Mesenchymal stem cell (in vitro differentiated cells and primary cell): Measurements from ENCODE around the gene GALR1.

Experiments
- DNase-seq: peaks from one replicate; pipeline ENCODE4 v3.0.0-alpha.2; 2013
- H2AFZ ChIP-seq: one replicate; pipeline ENCODE4 v1.6.1; 2013; ENCODE audit warnings: low read depth, mild to moderate bottlenecking, control low read depth, inconsistent platforms, low read length, moderate library complexity
- H2AK5ac ChIP-seq: 2 replicates; pipeline ENCODE4 v1.6.1; 2013; ENCODE audit warnings: low read length, moderate library complexity, mild to moderate bottlenecking, inconsistent platforms; ENCODE audit not compliant: severe bottlenecking
- H2BK120ac ChIP-seq: one replicate; pipeline ENCODE4 v1.6.1; 2013; ENCODE audit warnings: low read depth, mild to moderate bottlenecking, inconsistent platforms, low read length, moderate library complexity
- H2BK12ac ChIP-seq, 2 experiments: one replicate each; pipeline ENCODE4 v1.6.1; 2013; ENCODE audit warnings: inconsistent platforms in 2 of 2, low read length in 2 of 2, mild to moderate bottlenecking in 2 of 2, moderate library complexity in 2 of 2, control low read depth in 1 of 2
- H2BK15ac ChIP-seq: one replicate; pipeline ENCODE4 v1.6.1; 2013; ENCODE audit warnings: mild to moderate bottlenecking, low read depth, inconsistent platforms; ENCODE audit not compliant: poor library complexity, severe bottlenecking
- H2BK5ac ChIP-seq: 2 replicates; pipeline ENCODE4 v1.6.1; 2013; ENCODE audit warnings: low read depth, mild to moderate bottlenecking, low read length, control low read depth, inconsistent platforms; ENCODE audit not compliant: poor library complexity, severe bottlenecking
- H3K14ac ChIP-seq, 2 experiments: one replicate each; pipeline ENCODE4 v1.6.1; 2013; ENCODE audit warnings: inconsistent platforms in 2 of 2, low read length in 2 of 2, control low read depth in 1 of 2, mild to moderate bottlenecking in 1 of 2, moderate library complexity in 1 of 2
- H3K18ac ChIP-seq, 2 experiments: one replicate each; pipeline ENCODE4 v1.6.1; 2013; ENCODE audit warnings: inconsistent platforms in 2 of 2, low read length in 2 of 2, control low read depth in 1 of 2, low read depth in 1 of 2, mild to moderate bottlenecking in 1 of 2
- H3K23ac ChIP-seq, 2 experiments: one replicate each; pipeline ENCODE4 v1.6.1; 2013; ENCODE audit warnings: inconsistent platforms in 2 of 2, low read length in 2 of 2, mild to moderate bottlenecking in 2 of 2, moderate library complexity in 2 of 2, control low read depth in 1 of 2
- H3K27ac ChIP-seq: 2 replicates; pipeline ENCODE4 v1.5.1; 2013; ENCODE audit warnings: mild to moderate bottlenecking, moderate library complexity, low read length, control low read depth, inconsistent platforms; ENCODE audit not compliant: poor library complexity, severe bottlenecking
- H3K27me3 ChIP-seq, 2 experiments: 2 replicates each; pipeline versions ENCODE4 v1.6.1 to v1.7.0; 2013; ENCODE audit warnings: low read length in 2 of 2, mild to moderate bottlenecking in 2 of 2, moderate library complexity in 2 of 2, control low read depth in 1 of 2, inconsistent platforms in 1 of 2; ENCODE audit not compliant: control insufficient read depth in 1 of 2, insufficient read depth in 1 of 2
- H3K36me3 ChIP-seq, 2 experiments: 2 replicates each; pipeline versions ENCODE4 v1.6.1 to v1.7.0; 2013; ENCODE audit warnings: low read length in 2 of 2, control low read depth in 1 of 2, inconsistent platforms in 1 of 2, low read depth in 1 of 2, mild to moderate bottlenecking in 1 of 2; ENCODE audit not compliant: insufficient read depth in 2 of 2, control insufficient read depth in 1 of 2
- H3K4ac ChIP-seq, 2 experiments: one replicate each; pipeline ENCODE4 v1.6.1; 2013; ENCODE audit warnings: inconsistent platforms in 2 of 2, low read length in 2 of 2, mild to moderate bottlenecking in 2 of 2, moderate library complexity in 2 of 2, control low read depth in 1 of 2, low read depth in 1 of 2
- H3K4me1 ChIP-seq: 2 replicates; pipeline ENCODE4 v1.6.1; 2013; ENCODE audit warnings: low read depth, low read length, control low read depth; ENCODE audit not compliant: control insufficient read depth, insufficient read depth
- H3K4me2 ChIP-seq: 2 replicates; pipeline ENCODE4 v1.6.1; 2013; ENCODE audit warnings: low read length, mild to moderate bottlenecking, inconsistent platforms; ENCODE audit not compliant: poor library complexity, severe bottlenecking
- H3K4me3 ChIP-seq, 2 experiments: 2 replicates each; pipeline versions ENCODE4 v1.5.1 to v1.7.0; 2013; ENCODE audit warnings: low read length in 2 of 2, mild to moderate bottlenecking in 2 of 2, control low read depth in 1 of 2, low read depth in 1 of 2; ENCODE audit not compliant: insufficient read depth in 1 of 2
- H3K79me1 ChIP-seq: replicated peaks from 2 replicates; pipeline ENCODE4 v1.6.1; 2013; ENCODE audit warnings: mild to moderate bottlenecking, control low read depth, low read length, inconsistent platforms; ENCODE audit not compliant: poor library complexity, severe bottlenecking
- H3K9ac ChIP-seq: 2 replicates; pipeline ENCODE4 v1.7.0; 2013; ENCODE audit warnings: mild to moderate bottlenecking, low read length, moderate library complexity
- H3K9me3 ChIP-seq: 2 replicates; pipeline ENCODE4 v1.7.0; 2013; ENCODE audit warnings: mild to moderate bottlenecking, low read length; ENCODE audit not compliant: control insufficient read depth
- H4K8ac ChIP-seq: one replicate; pipeline ENCODE4 v1.6.1; 2013; ENCODE audit warnings: inconsistent platforms, mild to moderate bottlenecking, low read length, moderate library complexity
- H4K91ac ChIP-seq: one replicate; pipeline ENCODE4 v1.6.1; 2013; ENCODE audit warnings: mild to moderate bottlenecking, low read length, inconsistent platforms
- WGBS: methylation state at CpG from one replicate; pipeline ENCODE4 v1.1.7; 2013; ENCODE audit warnings: mixed read lengths; 5-methylcytosine and 5-hydroxymethylcytosine counted together

The GALR1 gene

GRCh38 chr18:77255426-77256105, 5.9 kb downstream of the GALR1 start:
- Histone ChIP-seq H3K27me3 (peaks cover 44 to 57% of the 10 kb centered on the region in 2 experiments), H2BK15ac (no peak overlapping the region), H3K36me3 (no peaks in the 10 kb centered on the region), H2AFZ (no peak overlapping the region), H3K4me1 (peaks cover 6% of the 10 kb centered on the region), H3K14ac (no peak overlapping the region), H3K18ac (no peak overlapping the region), H3K27ac (no peak overlapping the region), H3K4ac (no peak overlapping the region), H4K91ac (no peak overlapping the region), H2AK5ac (no peak overlapping the region), H3K79me1 (no peaks in the 10 kb centered on the region), H3K4me2 (no peak overlapping the region), H2BK5ac (no peak overlapping the region), H3K23ac (no peak overlapping the region), H4K8ac (no peak overlapping the region), H2BK120ac (no peak overlapping the region), H2BK12ac (no peak overlapping the region), H3K9me3 (no peaks in the 10 kb centered on the region), H3K4me3 (no peak overlapping the region), H3K9ac (no peak overlapping the region)
- WGBS, result 52% methylated on average over 5 of the region's 6 CpGs
- no peak for DNase-seq

DNA sequence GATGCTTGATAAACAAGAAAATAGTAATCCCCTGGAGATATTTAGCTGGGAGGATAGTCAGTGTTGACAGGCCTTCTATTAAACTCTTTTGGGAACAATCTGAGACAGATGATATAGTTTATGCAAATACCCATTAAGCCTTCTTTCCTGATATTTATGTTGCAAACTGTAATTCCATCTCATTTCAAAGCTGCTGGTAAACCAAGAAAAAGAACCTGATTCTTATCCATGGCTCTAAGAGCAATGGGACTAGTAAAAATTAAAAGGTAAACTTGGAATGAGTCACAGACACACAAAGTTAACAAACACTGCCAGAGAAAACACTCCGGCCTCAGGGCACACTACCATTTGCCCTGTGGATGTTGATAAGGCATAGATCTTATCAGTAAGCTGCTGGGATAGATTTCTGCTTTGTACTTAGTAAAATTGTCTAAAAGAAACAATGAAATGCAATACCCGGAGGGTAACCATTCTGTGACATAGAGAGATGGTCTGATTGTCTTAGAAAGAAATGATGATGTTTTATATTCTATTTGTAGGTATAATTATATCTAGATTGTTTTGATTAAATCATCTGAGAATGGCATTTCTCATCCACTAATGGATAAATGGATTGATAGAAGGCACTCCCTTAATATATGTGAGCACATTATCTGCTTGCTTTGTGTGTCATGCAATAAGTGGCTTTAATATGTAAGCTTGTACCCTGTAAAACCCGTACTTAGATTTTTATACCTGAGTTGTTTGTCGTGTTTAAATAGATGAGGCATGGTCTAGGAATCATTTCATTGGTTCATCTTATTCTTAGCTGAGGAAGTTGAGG, 13.2 kb downstream of the GALR1 start:
- no peaks in the 10 kb centered on the region for H3K4me1 ChIP-seq
- H3K36me3 ChIP-seq, result no peaks in the 10 kb centered on the region
- no peak overlapping the region for H2BK12ac ChIP-seq
- no peaks in the 10 kb centered on the region for H3K79me1 ChIP-seq
- H2BK120ac ChIP-seq, result no peak overlapping the region
- peaks cover 9% of the 10 kb centered on the region for H3K9me3 ChIP-seq
- no peak for DNase-seq
- no peak overlapping the region for H3K18ac ChIP-seq
- no peak overlapping the region for H3K9ac ChIP-seq
- H2BK15ac ChIP-seq, result no peak overlapping the region
- H2BK5ac ChIP-seq, result no peak overlapping the region
- no peak overlapping the region for H2AFZ ChIP-seq
- no peak overlapping the region for H3K4me2 ChIP-seq
- WGBS, result 83% methylated on average over 4 of the region's 4 CpGs
- no peak overlapping the region for H4K8ac ChIP-seq
- no peak overlapping the region for H3K23ac ChIP-seq
- H3K4ac ChIP-seq, result no peak overlapping the region
- no peak overlapping the region for H3K4me3 ChIP-seq
- H3K27me3 ChIP-seq, result peaks cover 0 to 6% of the 10 kb centered on the region in 2 experiments
- no peak overlapping the region for H3K14ac ChIP-seq
- H4K91ac ChIP-seq, result no peak overlapping the region
- H2AK5ac ChIP-seq, result no peak overlapping the region
- no peak overlapping the region for H3K27ac ChIP-seq

DNA sequence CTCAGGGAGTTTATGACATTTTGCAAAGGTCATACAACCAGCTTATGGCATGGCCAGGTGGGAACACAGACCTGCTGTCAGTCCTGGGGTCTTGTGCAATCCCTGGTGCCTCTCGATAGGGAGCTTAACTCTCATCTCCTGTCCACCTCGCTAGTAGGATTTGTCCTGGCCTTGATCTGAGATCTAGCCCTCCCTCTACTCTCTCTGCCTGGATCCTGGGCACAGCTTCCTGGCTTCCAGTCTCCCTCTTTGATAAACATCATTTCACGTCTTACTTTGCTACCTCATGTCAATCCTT, 13.8 kb downstream of the GALR1 start:
- Histone ChIP-seq H2AK5ac (no peak overlapping the region), H3K4ac (no peak overlapping the region), H4K8ac (no peak overlapping the region), H3K4me3 (no peak overlapping the region), H3K18ac (no peak overlapping the region), H2AFZ (no peak overlapping the region), H3K36me3 (no peaks in the 10 kb centered on the region), H3K79me1 (no peaks in the 10 kb centered on the region), H3K9ac (no peak overlapping the region), H3K4me2 (no peak overlapping the region), H3K27me3 (peaks cover 0 to 7% of the 10 kb centered on the region in 2 experiments), H2BK120ac (no peak overlapping the region), H3K27ac (no peak overlapping the region), H3K9me3 (peaks cover 9% of the 10 kb centered on the region), H2BK15ac (no peak overlapping the region), H2BK12ac (no peak overlapping the region), H3K14ac (no peak overlapping the region), H3K23ac (no peak overlapping the region), H2BK5ac (no peak overlapping the region), H3K4me1 (no peaks in the 10 kb centered on the region), H4K91ac (no peak overlapping the region)
- WGBS, result 79% methylated on average over 3 of the region's 3 CpGs
- DNase-seq, result no peak

- Histone ChIP-seq H4K8ac (no peak overlapping the region), H2AFZ (no peak overlapping the region), H2AK5ac (no peak overlapping the region), H3K4me3 (no peak overlapping the region), H3K4me1 (no peaks in the 10 kb centered on the region), H3K79me1 (no peaks in the 10 kb centered on the region), H2BK12ac (no peak overlapping the region), H3K4ac (no peak overlapping the region), H3K23ac (no peak overlapping the region), H2BK15ac (no peak overlapping the region), H3K9me3 (peaks cover 9% of the 10 kb centered on the region), H4K91ac (no peak overlapping the region), H3K18ac (no peak overlapping the region), H3K14ac (no peak overlapping the region), H3K27ac (no peak overlapping the region), H3K4me2 (no peak overlapping the region), H2BK5ac (no peak overlapping the region), H3K27me3 (peaks cover 0 to 7% of the 10 kb centered on the region in 2 experiments), H3K36me3 (no peaks in the 10 kb centered on the region), H2BK120ac (no peak overlapping the region), H3K9ac (no peak overlapping the region)
- DNase-seq, result no peak
- 60% methylated on average over 3 of the region's 6 CpGs for WGBS
Observed at GRCh38 chr18:77267969-77268368, 18.3 kb downstream of the GALR1 start.
